HG02840 (cell line): ENCODE results near the gene ESPL1.
"Not testable (repeated sequence)": the region's sequence is repeated elsewhere in the genome, so short reads cannot be mapped to it uniquely, and the experiment has no call there.

ENCODE experiments used
- ATAC-seq: cut with Tn5 transposase; IDR thresholded peaks from one replicate; pipeline ENCODE4 v1.9.1; 2021; ENCODE audit warnings: mild to moderate bottlenecking, moderate library complexity, moderate number of reproducible peaks; ENCODE audit not compliant: unreplicated experiment, low FRiP score

The ESPL1 gene

DNA sequence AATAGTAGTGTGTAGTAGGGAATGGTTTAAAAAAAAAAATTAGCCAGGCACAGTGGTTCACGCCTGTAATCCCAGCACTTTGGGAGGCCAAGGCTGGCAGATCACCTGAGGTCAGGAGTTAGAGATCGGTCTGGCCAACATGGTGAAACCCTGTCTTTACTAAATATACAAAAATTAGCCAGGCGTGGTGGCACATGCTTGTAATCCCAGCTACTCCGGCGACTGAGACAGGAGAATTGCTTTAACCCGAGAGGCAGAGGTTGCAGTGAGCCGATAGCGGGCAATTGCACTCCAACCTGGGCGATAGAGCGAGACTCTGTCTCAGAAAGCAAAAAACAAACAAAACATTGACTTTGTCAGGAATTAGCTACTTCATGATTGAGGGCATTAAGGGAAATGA, 29.0 kb downstream of the ESPL1 start:
- not testable (repeated sequence) for ATAC-seq

DNA sequence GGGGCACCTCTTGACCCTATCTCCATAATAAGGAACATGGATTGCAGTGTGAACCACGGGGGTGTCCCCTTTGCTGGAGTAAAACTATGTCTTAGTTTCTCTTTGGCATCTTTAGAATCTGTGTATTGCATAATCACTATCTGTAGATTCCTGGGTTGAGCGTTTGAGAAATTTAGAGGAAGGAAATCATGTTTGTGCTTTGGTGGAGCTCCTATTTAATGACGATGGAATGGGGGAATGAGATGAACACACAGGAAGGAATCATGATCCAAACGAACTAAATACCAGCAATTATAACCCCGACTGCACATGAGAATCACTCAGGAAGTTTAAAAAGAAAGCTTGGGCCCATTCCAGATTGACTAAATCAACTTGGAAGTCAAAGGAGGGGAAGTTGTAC, 30.1 kb downstream of the ESPL1 start:
- no peak for ATAC-seq

DNA sequence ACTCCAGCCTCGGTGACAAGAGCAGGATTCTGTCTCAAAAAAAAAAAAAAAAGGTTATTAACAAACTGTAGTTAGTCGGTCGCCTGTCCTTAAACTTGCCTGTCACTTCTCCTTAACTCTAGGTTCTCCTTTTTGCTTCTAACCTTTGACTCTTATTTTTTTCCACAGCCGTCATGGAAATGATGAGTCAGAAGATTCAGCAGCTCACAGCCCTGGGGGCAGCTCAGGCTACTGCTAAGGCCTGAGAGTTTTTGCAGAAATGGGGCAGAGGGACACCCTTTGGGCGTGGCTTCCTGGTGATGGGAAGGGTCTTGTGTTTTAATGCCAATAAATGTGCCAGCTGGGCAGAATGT, 31.0 kb downstream of the ESPL1 start:
- peak; percentile 1 for ATAC-seq

DNA sequence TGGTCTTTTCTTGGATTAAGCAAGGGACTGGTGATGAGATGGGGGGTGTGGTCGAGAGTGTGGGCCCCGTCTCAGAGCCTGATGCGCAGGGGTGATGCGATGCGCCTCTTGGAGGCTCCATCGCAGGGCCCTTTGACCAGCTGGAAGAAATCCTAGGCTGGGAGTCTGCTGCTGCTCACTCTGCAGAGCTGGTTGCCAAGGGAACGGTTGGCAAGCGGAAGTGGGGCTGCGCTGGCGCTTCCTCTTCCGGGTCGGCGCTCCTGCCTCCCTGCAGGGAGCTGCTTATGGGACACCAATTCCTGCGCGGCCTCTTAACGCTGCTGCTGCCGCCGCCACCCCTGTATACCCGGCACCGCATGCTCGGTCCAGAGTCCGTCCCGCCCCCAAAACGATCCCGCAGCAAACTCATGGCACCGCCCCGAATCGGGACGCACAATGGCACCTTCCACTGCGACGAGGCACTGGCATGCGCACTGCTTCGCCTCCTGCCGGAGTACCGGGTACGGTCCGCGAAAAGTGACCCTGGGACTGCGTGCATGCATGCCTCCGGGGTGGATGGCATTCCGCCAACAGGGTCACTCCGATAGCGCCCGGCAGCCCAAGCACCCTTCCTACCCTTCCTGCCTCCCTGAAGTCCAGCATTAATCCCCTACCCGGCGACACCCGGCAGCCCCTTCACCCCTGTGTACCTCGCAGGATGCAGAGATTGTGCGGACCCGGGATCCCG, 31.5 kb downstream of the ESPL1 start, which contains the start of gene MYG1:
Gene MYG1 (plus strand): TSS at position 242 of the 727 bp plus-strand sequence. CDS start 43 bp downstream, at position 285.
- ATAC-seq = peak; percentile 65

DNA sequence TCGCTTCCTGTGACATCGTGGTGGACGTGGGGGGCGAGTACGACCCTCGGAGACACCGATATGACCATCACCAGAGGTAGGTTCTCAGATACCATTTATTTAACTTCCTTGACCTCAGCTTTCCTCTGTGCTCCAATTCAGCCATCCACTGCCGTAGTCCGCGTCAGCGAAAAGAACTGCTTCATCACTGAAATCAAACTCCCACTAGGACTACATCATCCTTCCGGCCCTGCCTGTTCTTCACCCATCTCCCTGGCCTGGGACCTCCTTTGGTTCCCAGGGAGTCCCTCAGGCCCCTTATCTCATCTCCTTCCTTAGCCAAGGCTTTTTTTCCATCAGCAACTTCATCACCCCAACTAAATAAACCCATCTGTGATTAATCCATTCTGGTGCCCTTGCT, 32.1 kb downstream of the ESPL1 start:
- ATAC-seq = no peak

DNA sequence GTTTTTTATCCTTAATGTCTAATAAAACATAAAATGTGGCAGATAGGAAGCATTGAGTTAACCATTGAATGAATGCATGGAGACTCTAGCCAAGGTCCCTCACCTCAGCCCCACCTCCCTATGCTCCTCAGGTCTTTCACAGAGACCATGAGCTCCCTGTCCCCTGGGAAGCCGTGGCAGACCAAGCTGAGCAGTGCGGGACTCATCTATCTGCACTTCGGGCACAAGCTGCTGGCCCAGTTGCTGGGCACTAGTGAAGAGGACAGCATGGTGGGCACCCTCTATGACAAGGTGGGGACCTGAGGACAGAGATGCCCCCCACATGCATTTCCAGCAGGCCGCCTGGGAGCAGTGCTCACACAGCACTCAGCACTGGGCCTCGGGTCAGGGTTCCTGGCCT, 34.8 kb downstream of the ESPL1 start:
- no peak for ATAC-seq

DNA sequence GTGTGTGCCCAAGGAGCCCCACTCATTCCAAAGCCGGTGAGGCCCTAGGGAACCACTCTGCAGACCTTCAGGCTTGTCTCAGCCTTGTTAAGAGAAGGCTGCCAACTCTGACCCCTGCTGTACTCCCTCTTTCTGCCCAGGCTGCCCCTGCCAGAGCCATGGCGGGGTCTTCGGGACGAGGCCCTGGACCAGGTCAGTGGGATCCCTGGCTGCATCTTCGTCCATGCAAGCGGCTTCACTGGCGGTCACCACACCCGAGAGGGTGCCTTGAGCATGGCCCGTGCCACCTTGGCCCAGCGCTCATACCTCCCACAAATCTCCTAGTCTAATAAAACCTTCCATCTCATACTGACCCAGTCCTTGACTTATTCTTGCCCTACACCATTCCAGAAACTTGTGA, 38.7 kb downstream of the ESPL1 start:
- no peak for ATAC-seq

DNA sequence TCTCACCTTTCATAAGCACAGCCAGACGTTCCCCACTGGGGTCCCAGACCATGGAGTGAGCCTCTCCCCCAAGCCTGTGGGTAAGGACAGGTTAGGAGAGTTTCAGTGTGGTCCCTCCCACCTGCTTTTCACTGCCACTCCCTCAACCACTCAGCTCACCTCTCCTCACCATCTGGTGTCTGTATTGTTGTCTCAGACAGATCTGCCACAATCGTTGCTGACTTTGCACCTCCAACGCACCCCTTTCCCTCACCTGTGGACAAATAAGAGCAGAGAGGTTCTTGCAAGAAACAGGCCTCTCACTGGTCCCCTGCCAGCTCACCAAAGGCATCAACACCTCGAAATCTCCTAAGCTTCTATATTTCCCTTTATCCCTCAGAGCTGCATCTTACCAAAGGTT, 40.2 kb downstream of the ESPL1 start:
- ATAC-seq = no peak

DNA sequence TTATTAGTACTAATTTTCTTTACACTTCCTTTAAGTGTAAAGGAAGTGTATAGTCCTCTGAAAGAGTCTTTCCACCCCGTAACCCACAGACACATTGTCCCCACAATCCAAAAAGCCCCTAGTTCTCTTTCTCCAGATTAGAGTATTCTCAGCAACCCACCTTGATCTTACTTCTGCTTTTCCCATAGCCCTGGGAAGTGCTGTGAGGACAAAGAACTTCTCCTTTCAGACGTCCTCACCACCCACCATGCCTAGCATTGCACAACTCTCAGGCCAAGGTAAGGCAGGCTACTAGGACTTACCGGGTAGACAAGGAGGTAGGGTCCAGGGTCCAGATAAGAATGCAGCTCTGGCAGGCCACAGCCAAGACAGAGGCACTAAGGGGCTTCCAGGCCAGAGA, 45.9 kb downstream of the ESPL1 start:
- ATAC-seq = no peak

DNA sequence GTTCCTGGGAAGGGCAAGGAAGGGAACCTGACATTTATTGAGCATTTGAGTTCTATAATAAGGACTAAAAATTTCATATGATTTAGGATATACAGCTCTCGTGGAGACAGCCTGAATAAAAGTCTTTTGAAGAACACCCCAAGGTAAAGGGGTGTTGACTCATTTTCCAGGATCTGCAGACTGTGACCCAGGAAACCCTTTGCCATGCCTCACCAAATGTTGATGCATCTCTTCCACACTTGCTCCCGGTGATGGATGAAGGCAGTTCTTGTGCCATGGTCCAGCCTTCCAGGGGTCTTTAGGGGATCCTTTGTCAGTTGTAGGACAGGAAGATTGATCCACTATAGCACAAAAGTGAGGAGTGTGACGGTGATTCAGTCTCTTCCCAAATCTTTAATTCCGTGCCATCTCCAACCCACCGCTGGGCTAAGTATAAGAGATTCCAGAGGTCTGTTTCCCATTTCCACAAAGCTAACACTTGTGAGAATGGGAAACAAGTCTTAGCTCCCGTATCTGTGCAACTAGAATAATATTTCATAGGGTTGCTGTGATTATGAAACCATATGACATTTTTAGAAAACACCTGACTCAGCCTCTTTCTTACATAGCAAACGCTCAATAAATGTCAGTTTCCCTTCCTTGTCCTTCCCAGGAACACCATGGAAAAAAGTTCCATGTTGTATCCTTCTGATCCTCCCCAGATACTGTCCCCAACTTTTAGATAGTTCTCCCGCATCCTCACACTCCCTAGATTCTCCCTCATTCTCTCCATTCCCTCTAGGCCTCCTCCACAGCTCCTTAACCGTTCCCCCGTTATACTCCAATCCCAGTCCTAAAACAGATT, 52.5 kb downstream of the ESPL1 start:
- ATAC-seq = no peak

DNA sequence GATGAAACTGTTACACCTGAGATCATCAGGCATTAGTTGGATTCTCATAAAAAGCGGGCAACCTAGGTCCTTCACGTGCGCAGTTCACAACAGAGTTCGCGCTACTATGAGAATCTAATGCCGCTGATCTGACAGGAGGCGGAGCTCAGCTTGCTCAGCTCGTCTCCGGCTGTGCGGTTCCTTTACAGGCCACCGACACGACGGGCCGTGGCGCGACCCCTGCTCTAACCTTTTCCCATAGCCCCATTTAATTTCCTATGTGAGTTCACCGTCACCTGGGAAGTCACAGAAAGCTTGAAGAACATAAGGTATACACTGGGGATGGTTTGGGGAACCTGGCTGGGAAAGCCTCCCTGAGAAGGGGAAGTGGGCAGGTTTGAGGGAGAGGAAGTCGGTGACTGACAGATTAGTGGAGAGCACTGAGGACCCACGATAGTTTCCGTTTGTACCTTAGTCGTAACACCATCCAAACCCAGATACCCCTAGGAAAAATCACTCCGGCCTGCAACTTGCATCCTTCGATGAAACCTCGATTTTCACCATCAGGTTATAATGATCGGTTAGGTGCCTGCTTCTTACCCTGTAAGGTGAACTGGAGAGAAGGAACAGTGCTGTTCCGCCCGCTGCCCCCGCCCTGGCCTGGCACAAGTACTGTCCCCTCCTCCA, 56.1 kb downstream of the ESPL1 start:
- no peak for ATAC-seq

DNA sequence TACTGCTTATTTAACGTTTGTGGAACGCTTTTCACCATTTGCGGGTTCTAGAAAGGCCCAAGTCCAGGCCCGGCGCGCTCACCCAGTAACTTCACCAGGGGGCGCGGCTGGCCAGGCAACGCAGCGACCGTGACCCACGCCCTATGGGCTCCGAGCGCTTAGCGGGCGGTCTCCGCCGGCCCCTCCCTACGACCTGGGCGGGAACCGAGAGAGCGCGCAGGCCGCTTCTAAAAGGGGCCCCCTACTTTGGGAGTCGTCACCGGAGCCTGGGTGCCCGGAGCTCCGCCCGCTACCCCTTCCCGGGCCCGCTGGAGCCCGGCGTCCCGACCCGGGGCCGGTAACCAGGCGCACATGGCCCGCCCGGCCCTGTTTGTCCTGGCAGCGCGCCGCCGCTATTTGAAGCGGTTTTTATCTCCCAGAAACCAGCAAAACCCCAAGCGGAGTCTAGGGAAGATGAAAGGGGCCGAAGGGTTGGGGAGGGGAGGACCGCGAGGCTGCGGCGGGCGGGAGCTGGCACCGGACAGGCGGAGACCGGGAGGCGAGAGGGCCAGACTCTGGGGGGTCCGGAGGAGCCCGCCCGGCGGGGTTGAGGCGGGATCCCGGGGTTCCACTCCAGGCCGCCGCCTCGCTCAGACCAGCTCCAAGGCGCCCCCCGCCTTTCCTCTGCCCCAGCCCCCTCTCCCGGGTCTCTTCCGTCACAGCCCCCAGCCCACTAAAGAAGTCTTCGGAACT, 56.8 kb downstream of the ESPL1 start:
- peak; percentile 41 for ATAC-seq

DNA sequence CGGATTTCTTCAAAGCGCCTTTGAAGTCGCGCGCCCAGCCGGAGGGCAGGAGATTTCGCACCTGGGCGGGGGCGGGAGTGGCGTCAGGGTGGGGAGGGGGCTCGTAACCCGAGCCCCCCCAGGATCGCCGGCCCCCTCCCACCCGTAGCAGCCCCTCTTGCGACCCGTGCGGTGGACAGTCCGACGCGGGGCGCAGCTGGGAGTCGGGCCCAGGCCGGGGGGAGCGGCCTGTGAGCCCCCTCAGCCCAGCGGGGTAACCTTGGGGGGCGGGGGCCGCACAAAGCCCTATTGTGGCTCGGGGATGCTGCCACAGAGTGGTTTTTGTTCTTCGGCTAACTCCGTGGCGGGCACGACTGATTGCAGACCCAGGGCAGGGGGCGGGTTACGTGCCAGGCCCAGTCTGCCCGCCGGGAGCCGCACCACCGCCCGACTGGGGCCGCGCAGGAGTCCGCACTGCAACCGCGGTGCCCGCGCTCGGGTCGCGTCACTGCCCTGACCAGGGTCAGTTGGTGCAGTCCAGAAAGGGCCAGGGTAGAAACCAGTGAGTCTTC, 57.5 kb downstream of the ESPL1 start:
- ATAC-seq = no peak

DNA sequence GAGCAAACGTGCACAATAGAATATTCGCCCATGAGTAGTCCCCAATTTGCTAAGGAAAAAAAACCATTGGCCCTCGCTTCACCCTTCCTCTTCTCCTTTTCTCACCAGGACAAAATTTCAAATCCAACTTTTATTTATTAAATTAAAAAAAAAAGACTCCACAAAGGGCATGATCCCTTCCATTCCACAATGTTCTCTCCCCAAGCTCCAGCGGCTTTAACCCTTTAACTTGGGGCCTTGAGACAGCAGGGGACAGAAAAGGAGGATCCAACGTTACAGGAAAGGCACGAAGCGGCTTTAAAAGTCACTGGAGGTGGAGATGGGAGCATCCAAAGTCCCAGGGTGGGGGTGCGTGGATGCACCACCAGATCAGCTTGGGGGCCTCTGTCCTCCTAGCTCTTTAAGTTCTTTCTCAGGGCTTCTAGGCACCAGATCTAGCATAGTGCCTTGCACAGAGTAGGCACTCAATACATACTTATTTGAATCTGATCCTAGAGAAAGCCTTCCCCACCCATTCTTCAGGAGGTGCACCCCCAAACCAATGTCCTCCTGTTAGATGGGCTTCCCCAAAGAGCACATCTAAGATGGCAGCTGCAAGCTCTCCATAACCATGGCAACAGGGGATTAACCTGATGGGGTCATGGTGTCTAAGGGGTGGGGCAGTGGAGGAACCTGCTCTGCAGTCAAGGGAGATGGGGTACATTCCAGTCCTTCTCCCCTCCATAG, 58.5 kb downstream of the ESPL1 start:
- ATAC-seq = no peak

DNA sequence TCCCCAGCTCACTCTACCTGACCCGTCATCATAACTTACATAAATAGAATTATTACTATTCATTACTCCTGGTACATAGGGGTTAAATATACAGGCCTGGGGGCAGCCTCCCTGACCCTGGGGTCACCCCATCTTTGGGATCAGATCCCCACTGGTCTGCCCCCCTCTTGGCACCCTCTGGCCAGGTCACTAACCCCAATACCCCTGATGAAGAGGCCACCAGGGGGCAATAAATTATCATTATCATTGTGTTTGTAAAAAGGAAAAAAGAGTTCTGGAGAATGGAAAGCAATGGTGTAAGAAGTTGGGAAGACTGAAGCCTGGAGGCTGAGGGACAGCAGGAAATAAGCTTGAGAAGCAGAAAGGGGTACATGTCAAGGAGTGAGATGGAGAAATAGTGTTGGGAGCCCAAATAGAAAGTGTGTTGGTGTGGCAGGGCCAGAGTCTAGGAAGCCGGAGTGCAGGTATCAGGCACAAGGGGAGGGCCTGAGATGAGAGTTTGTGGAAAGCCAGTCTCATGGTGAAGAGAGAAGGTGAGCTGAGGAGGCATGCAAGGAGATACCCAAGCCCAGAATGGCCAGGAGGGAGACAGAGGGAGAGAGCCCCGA, 59.4 kb downstream of the ESPL1 start:
- no peak for ATAC-seq

DNA sequence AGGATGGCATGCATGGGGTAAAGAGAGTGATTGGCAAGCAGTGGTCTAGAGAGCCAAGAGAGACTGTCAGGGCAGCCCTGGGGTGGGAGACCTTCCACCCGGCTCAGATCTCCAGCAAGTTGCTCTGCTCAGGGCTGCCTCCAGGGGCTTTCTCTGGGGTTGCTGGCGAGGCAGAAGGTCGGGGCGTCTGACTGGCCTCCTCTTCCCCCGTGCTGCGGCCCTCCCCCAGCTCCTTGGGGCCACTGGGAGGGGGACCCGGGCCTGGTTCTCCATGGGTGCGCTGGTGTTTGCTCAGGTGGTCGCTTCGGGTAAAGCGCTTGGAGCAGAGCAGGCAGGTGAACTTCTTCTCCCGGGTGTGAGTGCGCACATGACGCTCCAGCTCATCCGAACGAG, 59.9 kb downstream of the ESPL1 start:
- ATAC-seq = no peak

DNA sequence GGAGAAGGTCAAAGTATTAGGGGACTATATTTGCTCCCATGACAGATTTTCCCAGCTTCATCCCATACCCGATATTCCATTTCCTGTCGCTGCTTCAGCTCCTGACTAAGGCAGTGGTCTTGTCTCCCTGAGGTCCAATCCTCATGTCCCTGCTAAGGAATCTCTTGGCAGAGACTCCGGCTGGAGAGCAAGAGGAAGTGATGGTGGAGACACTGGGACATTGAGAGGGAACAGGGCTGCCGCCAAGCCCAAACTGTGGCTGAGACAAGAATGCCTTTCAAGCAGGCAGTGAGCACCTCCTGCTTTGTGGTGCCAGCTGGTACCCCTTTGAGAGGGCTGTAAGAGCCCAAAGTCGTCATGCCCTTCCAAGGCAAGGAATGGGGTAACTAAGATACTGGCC, 62.6 kb downstream of the ESPL1 start:
- ATAC-seq = no peak

DNA sequence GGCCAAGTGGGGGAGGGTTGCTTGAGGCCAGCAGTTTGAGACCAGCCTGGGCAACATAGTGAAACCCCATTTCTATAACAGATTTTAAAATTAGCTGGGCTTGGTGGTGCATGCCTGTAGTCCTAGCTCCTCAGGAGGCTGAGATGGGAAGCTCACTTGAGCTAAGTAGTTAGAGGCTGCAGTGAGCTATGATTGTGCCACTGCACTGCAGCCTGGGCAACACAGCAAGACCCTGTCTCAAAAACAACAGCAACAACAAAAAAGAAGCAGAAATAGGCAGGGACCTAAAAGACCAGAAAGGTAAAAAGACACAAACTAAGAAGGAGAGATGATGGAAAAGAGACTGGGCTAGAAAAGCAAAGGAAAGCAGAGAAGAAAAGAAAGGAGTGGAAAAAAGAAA, 64.2 kb downstream of the ESPL1 start:
- not testable (repeated sequence) for ATAC-seq

DNA sequence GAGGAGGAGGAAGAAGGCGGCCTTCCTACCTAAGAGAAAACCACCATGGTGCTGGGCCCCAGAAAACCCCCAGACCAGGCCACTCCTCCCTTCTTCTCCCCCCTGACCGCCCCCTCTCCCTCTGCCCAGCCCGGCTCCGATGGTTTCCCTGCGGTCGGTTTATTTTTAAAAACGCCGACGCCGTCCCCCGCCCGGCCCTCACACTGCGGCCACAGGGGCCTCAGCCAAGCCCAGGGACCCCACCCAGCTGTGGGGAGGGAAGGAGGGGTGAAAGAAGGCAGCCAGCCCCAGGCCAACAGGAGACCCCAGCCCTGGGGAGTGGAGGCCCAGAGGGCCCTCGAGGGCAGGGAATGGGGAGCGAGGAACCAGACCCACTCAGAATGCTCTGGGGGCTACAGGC, 64.6 kb downstream of the ESPL1 start:
- ATAC-seq = no peak
